ENCODE results near the gene SLCO4C1. TPM values are rescaled to one million over a fixed set of nuclear protein-coding genes. Genes with fewer than 3 reads are reported as not detected.

SLCO4C1 gene
- total and polyA plus RNA-seq, 2 of the 13 experiments (the other 11 are each of a cell fraction or from before 2014, with no cell fraction given), result 1.3 to 7.8 TPM

DNA sequence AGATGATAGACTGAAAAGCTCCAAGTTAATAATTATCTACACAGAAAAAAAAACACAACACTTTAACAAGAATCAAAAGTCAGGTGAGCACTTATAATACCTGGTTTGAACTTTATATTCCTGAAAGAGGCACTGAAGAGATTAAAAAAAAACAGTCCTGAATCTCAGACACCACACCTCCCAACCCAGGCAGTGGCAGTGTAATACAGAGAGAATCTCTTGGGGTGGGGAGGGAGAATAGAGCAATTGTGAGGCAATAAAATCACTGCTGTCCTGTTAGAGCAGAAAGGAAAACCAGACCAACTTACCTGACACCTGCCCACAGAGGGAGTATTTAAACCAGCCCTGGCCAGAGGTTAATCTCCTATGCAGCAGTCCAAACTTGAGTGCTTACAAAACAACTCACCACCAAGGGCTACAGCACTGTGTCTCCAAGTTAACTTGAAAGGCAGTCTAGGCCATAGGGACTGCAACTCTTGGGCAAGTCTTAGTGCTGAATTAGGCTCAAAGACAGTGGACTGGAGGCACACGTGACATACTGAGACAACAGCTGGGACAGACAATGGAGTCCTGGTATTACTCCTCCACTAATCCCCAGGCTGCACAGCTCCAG lies 54.2 kb downstream of the SLCO4C1 start:
- Histone ChIP-seq H3K79me2 (ENCODE audit: insufficient read depth, low read length) (no peaks in the 10 kb centered on the region), H3K36me3 (replicated peaks in 1 of 2; ENCODE audit: control insufficient read depth in 1 of 2, insufficient read depth in 2 of 2, low read length in 2 of 2) (no peaks in the 10 kb centered on the region), H3K9me3 (ENCODE audit: low read length) (no peaks in the 10 kb centered on the region), H3K4me2 (ENCODE audit: low read depth, low read length) (no peak overlapping the region), H3K27me3 (ENCODE audit: control insufficient read depth in 1 of 2, insufficient read depth in 2 of 2, low read length in 2 of 2) (no peaks in the 10 kb centered on the region), H4K20me1 (ENCODE audit: insufficient read depth, low read length) (no peaks in the 10 kb centered on the region), H2AFZ (ENCODE audit: low read length) (no peak overlapping the region), H3K9ac (ENCODE audit: insufficient read depth, low read depth, low read length) (no peak overlapping the region), H3K4me3 (replicated peaks in 1 of 3; ENCODE audit: insufficient read depth in 1 of 3, low read depth in 2 of 3, low read length in 3 of 3) (no peak overlapping the region), H3K27ac (ENCODE audit: extremely low read length, insufficient read depth, low read length) (no peak overlapping the region), H3K4me1 (ENCODE audit: insufficient read depth, low read length) (peaks cover 9% of the 10 kb centered on the region)
- ATAC-seq, result peak; percentile 65
- WGBS (ENCODE audit: low lambda C conversion rate), result 100% methylated on average over 1 of the region's 1 CpG
- TF ChIP-seq CTCF (CRISPR knock-in tag; IDR thresholded peaks at IDR 0.05) (peak; percentile 27), HNF1A (IDR thresholded peaks at IDR 0.05; ENCODE audit: low read depth) (0 out of 2 replicates have a peak, but pooled peaks have one; percentile 40), HNF1A (CRISPR knock-in tag; IDR thresholded peaks at IDR 0.05; ENCODE audit: borderline replicate concordance) (no peak), ZNF691 (CRISPR knock-in tag; IDR thresholded peaks at IDR 0.05; ENCODE audit: borderline replicate concordance, low read depth) (no peak), SMARCE1 (IDR thresholded peaks at IDR 0.05; ENCODE audit: borderline replicate concordance) (no peak), SIN3A (IDR thresholded peaks at IDR 0.05; ENCODE audit: borderline replicate concordance, low read depth, low read length) (no peak), PCBP1 (IDR thresholded peaks at IDR 0.05; ENCODE audit: borderline replicate concordance, low read depth, low read length) (no peak), ZNF670 (CRISPR knock-in tag; IDR thresholded peaks at IDR 0.05; ENCODE audit: borderline replicate concordance) (no peak), ZNF879 (CRISPR knock-in tag; IDR thresholded peaks at IDR 0.05) (no peak)
- POLR2A ChIA-PET, result no interaction called here
- no peak for FAIRE-seq
- intact Hi-C loops (cut with micrococcal nuclease; ENCODE audit: unreplicated experiment), result no loop called here
- no peak for DNase-seq (ENCODE audit: low spot score)
- CTCF ChIA-PET (ENCODE audit: low intra/inter-chr PET ratio, low total read pairs), result no interaction called here
- in situ Hi-C loops (cut with HindIII; ENCODE audit: extremely low pct_ligation_motif_present, low pct_unique_long_range_greater_than_20kb), result no loop called here
- no TSS peak for BruUV-seq (replicated peaks)
